Epithelial cell of proximal tubule (primary cell): ENCODE measurements around the gene GPC5. TPM values are rescaled to one million over a fixed set of nuclear protein-coding genes. Genes with fewer than 3 reads are reported as not detected.

ENCODE experiments used
- DNase-seq: peaks from one replicate; pipeline ENCODE4 v3.0.0-alpha.2; 2011; ENCODE audit warnings: low read depth
- H3K4me3 ChIP-seq: 2 replicates; pipeline ENCODE4 v1.5.1; 2011; ENCODE audit warnings: low read depth, mild to moderate bottlenecking, low read length
- total RNA-seq: library from RNA; depleted of rRNA; stranded (reverse); fragments of >200 nt; gene quantifications from 2 replicates; pipeline ENCODE4 v1.2.3, GENCODE V29; 2015
- TF ChIP-seq, protein P1 (sequence below): conservative IDR thresholded peaks from 2 replicates; pipeline ENCODE4 v1.5.1; 2012; ENCODE audit warnings: low read depth, mild to moderate bottlenecking, low read length

Gene GPC5
- total RNA-seq, 1 donor from 2014 or later: not detected

DNA sequence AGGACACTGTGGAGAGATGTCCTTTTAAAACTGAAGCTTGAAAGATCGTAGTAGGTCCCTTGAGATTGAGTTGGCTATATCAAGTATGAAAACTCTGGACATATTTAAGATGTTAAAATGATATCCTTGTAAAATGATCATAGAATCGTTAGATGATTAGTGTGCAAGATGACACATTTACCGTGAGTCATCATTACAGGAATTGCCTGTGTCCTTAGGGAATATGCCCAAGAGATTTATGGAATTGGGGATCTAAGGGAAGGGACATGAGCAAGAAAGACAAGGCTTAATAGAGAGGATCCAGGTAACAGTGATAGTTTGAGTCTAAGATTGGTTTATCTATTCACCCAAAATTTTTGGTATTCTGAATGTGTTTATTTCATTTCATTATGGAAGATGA is 233.7 kb downstream of the GPC5 start:
- H3K4me3 ChIP-seq: no peak overlapping the region
- TF ChIP-seq, protein P1, sequence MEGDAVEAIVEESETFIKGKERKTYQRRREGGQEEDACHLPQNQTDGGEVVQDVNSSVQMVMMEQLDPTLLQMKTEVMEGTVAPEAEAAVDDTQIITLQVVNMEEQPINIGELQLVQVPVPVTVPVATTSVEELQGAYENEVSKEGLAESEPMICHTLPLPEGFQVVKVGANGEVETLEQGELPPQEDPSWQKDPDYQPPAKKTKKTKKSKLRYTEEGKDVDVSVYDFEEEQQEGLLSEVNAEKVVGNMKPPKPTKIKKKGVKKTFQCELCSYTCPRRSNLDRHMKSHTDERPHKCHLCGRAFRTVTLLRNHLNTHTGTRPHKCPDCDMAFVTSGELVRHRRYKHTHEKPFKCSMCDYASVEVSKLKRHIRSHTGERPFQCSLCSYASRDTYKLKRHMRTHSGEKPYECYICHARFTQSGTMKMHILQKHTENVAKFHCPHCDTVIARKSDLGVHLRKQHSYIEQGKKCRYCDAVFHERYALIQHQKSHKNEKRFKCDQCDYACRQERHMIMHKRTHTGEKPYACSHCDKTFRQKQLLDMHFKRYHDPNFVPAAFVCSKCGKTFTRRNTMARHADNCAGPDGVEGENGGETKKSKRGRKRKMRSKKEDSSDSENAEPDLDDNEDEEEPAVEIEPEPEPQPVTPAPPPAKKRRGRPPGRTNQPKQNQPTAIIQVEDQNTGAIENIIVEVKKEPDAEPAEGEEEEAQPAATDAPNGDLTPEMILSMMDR: no peak
- DNase-seq: no peak

DNA sequence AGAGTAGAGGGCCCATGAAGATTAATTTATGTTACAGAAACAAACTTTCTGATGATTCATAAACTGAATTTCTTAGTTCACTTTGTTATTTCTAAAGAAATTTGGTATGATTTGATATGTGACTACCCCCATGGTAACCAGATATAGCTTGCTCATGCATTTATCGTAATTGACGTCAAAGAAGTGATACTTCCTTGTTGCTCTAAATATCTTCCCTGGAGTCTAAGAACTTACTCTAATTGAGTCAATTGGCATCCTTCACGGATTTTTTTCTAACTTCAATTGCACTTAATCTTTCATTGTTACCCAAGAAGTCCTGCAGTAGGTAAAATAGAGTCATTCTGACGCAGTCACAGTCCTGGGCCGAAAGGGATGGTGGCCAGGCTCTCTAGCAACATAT is 240.9 kb downstream of the GPC5 start:
- no peak for DNase-seq
- TF ChIP-seq, protein P1: no peak
- H3K4me3 ChIP-seq: no peak overlapping the region

DNA sequence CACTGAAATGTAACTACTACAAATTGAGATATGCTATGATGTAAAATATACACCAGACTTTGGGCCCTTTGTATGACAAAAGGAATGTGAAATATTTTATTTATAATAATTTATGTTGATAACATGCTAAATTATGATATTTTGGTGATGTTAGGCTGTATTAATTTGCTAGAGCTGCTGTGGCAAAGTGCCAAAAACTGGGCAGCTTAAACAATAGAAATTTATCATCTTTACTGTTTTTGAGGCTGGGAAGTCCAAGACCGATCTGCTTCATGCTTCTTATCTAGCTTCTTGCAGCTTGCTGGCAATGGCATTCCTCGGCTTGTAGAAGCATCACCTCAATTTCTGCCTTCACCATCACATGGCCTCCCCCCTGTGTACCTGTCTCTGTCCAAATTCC is 245.0 kb downstream of the GPC5 start:
- no peak overlapping the region for H3K4me3 ChIP-seq
- DNase-seq: no peak
- TF ChIP-seq, protein P1: no peak

DNA sequence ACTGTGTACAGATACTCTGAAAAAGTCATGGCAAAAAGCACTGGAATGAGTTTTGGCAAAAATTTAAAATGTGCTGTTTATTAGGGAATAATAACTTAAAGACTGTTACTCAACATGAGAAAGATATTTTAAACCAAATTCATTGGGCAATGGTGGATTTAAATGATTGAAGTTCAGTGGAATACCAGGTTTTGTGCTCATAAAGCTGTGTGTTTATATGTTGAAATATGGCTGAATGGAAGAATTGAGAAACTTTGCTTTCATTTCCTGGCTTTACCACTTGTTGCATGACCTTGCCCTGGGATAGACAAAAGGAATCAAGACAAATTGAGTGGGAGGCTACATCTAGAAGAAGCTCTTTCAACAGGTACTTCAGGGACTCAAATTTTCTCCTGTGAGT is 246.4 kb downstream of the GPC5 start:
- H3K4me3 ChIP-seq: no peak overlapping the region
- no peak for DNase-seq
- TF ChIP-seq, protein P1: no peak

DNA sequence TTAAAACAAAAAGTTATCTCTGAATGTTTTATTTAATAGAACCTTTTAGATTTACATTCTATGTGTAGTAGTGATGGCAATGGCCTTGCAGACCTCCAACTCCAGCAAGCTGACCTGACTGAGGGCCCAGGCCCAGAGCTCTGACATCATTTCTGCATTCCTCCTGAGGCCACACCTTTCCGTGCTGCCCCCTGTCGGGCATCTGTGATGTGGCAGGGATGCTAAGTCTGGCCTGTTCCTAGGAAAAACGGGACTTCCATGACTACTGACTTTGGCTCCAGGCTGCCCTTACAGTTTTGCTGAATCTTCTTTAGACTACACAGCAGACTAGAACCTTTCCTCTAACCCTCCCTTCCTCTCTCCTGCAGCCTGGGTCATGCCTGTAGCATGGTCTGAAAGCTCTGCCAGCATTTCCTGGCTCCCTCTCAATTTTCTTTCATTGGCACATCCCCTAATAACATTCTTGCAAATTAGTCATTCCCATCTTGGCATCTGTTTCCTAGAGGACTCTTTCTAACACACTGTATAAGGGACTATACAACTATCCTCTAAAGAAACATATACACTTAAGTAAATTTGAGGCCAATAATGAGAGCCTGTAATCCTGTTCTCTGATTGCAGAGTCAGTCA is 249.1 kb downstream of the GPC5 start:
- DNase-seq: no peak
- H3K4me3 ChIP-seq: no peak overlapping the region
- TF ChIP-seq, protein P1: peak; percentile 53

DNA sequence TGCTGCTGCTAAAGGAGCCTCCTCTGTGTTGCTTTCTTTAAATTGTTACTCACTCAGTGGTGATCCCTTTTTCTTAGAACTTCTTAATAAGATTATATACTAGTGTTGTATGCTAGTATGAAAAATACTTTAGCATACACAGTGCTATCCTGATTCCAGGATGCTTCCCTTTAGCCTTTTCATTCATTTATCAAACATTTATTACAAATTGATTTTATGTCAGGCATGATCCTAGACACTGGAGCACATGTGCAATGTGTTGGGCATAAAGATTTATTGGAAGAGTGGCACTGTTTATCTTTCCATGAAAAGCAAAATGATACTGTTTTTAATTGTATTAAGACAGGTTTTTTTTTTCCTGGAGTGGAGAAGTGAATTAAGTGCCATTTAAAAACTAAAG is 249.6 kb downstream of the GPC5 start:
- H3K4me3 ChIP-seq: no peak overlapping the region
- DNase-seq: no peak
- TF ChIP-seq, protein P1: no peak

DNA sequence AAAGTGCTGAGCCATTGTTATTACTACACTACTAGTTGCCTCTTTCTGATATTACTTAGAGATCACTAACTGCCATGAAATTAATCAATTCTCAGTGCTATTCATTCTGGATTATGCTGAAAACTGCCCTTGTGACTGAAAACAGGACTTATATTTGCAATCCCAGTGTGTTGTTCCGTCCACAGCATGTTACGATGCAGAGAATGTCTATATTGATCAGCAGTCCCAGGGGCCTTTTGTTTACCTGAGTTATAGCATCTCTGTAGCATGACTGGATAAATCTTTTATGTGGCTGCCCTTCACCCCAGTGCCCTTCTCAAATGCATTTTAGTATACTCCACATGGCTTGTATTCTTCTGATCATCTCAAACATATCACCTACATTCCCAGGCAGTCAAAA is 251.0 kb downstream of the GPC5 start:
- no peak for DNase-seq
- no peak overlapping the region for H3K4me3 ChIP-seq
- TF ChIP-seq, protein P1: no peak
